HepG2 (cell line): Measurements from ENCODE around the gene NDUFS7.

Source experiments
- ELF1 ChIP-seq: sonication (generic); formaldehyde crosslinking; IDR thresholded peaks from 2 replicates; pipeline ENCODE4 v1.4.0; 2020; ENCODE audit warnings: missing genetic modification reagents
- ZFP41 ChIP-seq: sonication (generic); formaldehyde crosslinking; IDR thresholded peaks from 2 replicates; pipeline ENCODE4 v1.4.0; 2020; ENCODE audit warnings: mild to moderate bottlenecking, missing genetic modification reagents, borderline replicate concordance
- ZNF317 ChIP-seq: sonication (generic); formaldehyde crosslinking; IDR thresholded peaks from 2 replicates; pipeline ENCODE4 v1.5.0; 2020; ENCODE audit warnings: mild to moderate bottlenecking, missing genetic modification reagents

- no peak for TF ChIP-seq ZNF317 (CRISPR knock-in tag)
- no peak for TF ChIP-seq ZFP41 (CRISPR knock-in tag)
- TF ChIP-seq ELF1: no peak
Observed at GRCh38 chr19:1440418-1440801, 56.7 kb downstream of the NDUFS7 start.
